GM10248 (cell line): ENCODE measurements around the gene SEPSECS.
A peak's percentile ranks its signal among the peaks of the same experiment; 100 is the strongest.

Experiments used
- CTCF ChIA-PET: fragments of 300-600 bp; sonication (Branson Sonifier 250); formaldehyde crosslinking; extraction: SDS; loops from one replicate; lab custom pipeline; 2021; ENCODE audit warnings: antibody characterized with exemption; lab: Yijun Ruan, JAX
- POLR2A ChIA-PET: fragments of 350-650 bp; sonication (Branson Sonifier 250); formaldehyde crosslinking; extraction: SDS; loops from one replicate; lab custom pipeline; 2020; ENCODE audit warnings: antibody characterized with exemption; lab: Yijun Ruan, JAX
- DNase-seq: peaks from one replicate; pipeline ENCODE4 v3.0.0; 2012; ENCODE audit errors: extremely low spot score
- TF ChIP-seq, protein P1 (sequence below): IDR thresholded peaks from 2 replicates; pipeline ENCODE4 v1.5.1; 2012; ENCODE audit warnings: mild to moderate bottlenecking, low read depth; ENCODE audit errors: extremely low read depth, missing control alignments, control extremely low read depth

SEPSECS gene

DNA sequence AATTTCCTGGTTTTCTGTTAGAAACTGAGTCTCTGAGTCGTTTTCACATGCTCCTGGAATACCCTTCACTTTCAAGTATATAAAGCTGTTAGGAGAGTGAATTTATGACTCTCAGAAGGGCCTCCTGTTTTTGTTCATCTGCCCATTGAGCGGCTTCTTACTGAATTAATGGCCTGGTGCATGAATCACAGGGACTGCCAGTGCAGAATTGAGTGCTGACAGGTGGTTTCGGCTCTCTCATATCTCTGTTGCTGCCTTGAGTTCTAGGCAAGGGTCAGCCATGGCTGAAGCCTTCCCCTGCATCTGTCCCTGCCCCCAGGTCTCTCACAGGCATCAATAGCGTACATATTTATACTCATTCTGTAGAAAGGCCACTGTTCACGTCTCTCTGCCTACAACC lies 22.7 kb upstream of the SEPSECS start:
- ChIA-PET CTCF (interaction anchor here (1.4 kb wide), 1 partner anchor 185 kb away, joined by 5 read pairs; no protein-coding TSS in a partner anchor), POLR2A (no interaction called here)
- DNase-seq: no peak
- TF ChIP-seq, protein P1, sequence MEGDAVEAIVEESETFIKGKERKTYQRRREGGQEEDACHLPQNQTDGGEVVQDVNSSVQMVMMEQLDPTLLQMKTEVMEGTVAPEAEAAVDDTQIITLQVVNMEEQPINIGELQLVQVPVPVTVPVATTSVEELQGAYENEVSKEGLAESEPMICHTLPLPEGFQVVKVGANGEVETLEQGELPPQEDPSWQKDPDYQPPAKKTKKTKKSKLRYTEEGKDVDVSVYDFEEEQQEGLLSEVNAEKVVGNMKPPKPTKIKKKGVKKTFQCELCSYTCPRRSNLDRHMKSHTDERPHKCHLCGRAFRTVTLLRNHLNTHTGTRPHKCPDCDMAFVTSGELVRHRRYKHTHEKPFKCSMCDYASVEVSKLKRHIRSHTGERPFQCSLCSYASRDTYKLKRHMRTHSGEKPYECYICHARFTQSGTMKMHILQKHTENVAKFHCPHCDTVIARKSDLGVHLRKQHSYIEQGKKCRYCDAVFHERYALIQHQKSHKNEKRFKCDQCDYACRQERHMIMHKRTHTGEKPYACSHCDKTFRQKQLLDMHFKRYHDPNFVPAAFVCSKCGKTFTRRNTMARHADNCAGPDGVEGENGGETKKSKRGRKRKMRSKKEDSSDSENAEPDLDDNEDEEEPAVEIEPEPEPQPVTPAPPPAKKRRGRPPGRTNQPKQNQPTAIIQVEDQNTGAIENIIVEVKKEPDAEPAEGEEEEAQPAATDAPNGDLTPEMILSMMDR: no peak

DNA sequence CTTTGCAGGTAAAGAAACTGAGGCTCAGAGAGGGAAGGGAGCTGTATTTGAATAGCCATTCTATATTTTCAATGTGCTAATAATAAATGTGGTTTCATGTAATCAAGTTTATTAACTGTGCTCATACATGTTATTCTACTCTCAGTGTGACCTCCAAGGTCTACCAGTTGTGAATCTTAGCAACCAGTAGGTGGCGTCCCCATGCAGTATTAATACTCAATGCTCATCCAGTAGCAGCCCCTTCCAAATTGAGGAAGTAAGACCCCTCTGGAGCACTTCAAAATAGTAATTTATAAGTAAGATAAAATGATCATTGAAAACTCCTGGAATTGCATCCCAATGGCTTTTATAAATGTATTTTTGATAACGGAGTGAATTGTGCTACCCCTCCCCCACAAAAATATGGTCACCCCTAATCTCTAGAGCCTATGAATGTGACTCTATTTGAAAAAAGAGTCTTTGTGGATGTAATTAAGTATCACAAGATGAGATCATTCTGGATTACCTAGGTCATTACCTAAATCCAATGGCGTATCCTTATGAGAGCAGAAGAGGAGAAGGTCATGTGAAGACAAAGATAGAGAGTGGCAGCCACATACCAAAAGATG lies 20.4 kb upstream of the SEPSECS start:
- ChIA-PET CTCF (interaction anchor here (0.8 to 2.5 kb wide), 16 partner anchors 11 to 187 kb away, joined by 3 to 40 read pairs (median 4); partner anchors contain the start of genes PI4K2B and ZCCHC4), POLR2A (no interaction called here)
- TF ChIP-seq, protein P1: peak; percentile 78
- peak; percentile 42 for DNase-seq

GRCh38 chr4:25178838-25179261 lies 18.6 kb upstream of the SEPSECS start:
- CTCF ChIA-PET: interaction anchor here (1.0 to 2.5 kb wide), 6 partner anchors 13 to 188 kb away, joined by 3 to 40 read pairs (median 5); partner anchors contain the start of genes PI4K2B and ZCCHC4
- TF ChIP-seq, protein P1: no peak

DNA sequence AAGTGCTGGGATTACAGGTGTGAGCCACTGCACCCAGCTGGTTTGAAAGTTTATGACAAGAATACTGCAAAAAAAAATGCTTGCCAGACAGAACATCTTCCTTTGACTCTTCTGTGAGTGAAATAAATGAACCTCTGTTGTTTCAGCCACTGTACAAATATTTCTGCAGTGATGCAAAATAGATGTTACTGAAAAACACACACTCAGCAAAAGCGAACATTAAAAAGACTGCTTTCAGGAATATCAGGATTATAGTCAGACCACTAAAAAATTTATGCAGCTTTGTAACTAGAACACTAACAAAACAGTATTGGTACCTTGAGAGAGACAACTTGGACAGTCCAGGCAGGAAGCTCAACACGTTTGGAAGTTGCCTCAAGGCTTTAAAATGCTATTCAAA lies 16.9 kb upstream of the SEPSECS start:
- TF ChIP-seq, protein P1: no peak
- POLR2A ChIA-PET: no interaction called here
- CTCF ChIA-PET: interaction anchor here (1.1 to 2.4 kb wide), 5 partner anchors 15 to 190 kb away, joined by 3 to 6 read pairs (median 4); partner anchors contain the start of genes SEPSECS and ZCCHC4

More at GRCh38 chr4:25178838-25179261, 18.6 kb upstream of the SEPSECS start:
- DNase-seq: no peak
- POLR2A ChIA-PET: no interaction called here

DNA sequence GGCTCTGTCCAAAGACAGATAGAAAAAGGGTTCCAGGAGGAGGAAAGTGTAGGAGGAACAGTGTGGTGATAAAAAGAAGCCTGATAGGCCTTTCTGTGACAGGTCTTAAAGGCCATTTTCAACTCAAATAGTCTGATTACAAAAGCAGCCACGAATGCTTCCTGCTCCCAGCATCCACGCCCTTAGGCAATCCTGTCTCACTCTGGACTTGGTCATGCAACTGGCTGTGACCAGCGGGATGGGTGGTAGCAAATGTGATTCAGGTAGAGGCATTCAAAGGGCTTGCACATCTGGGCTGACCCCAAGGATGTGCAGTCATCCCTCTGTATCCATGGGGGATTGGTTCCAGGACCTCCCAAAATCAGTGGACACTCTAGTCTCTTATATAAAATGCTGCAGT lies 14.4 kb upstream of the SEPSECS start:
- TF ChIP-seq, protein P1: no peak
- no peak for DNase-seq
- CTCF ChIA-PET: interaction anchor here (1.2 kb wide), 1 partner anchor 25 kb away, joined by 3 read pairs; no protein-coding TSS in a partner anchor
- POLR2A ChIA-PET: no interaction called here

More for the DNA sequence above, 16.9 kb upstream of the SEPSECS start:
- DNase-seq: no peak

DNA sequence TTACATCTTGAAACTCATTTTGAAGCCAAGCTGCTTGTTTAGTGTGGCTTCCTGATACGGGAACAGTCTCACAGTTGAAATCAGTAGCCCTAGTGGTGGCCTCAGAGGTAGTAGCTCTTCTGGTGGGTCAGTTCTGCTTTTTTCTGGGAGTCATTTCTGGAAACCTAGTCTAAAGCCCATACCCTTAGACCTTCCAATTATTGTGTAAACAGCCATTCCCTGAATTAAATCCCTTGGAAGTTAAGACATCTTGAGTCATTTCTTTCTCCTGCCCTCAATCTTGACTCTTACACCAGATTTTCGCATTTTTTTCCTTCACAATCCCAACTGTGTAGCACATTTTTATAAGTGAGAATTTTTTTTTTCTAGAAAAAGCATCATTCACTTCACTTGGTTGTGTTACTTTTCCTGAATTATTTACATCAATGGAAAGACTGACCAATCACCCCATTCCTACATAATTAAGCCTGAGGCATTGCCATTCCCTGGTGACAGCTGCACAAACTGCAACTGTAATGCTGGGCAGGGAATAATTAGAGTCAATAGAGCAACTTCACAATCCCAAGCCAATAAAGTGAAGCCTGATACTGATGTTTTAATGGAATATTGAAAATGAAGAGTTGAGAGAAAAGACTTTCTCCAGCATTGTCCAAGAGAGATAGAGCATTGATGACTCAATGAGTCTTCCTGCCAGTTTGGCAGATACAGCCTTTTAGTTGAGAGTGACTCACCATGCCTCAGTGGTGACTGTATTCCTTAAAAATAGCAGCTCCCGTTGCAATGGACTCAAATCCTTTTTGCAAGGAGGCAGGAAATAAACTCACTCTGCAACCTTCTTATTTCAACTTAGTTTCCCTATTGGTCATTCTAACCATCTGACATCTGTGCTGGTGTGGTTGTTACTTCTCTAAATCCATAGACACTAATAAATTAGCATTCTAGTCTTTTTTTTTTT lies 13.0 kb upstream of the SEPSECS start:
- POLR2A ChIA-PET: no interaction called here
- CTCF ChIA-PET: interaction anchor here (0.6 to 2.3 kb wide), 7 partner anchors 11 to 139 kb away, joined by 3 to 13 read pairs (median 3); partner anchors contain the start of genes PI4K2B and ZCCHC4
- TF ChIP-seq, protein P1: no peak
- peak; percentile 24 for DNase-seq
